DMS53 treated with DMSO at 0.1 percent for 48 hours (cell line): ENCODE data around the gene ZNF77.
"Not testable (repeated sequence)": the region's sequence is repeated elsewhere in the genome, so short reads cannot be mapped to it uniquely, and the experiment has no call there.

ENCODE experiments used
- DNase-seq: peaks from one replicate; lab custom pipeline; 2025; ENCODE audit not compliant: unreplicated experiment; lab: John Stamatoyannopoulos, UW

The ZNF77 gene

GRCh38 chr19:2970201-2970835 lies 25.5 kb upstream of the ZNF77 start:
- no peak for DNase-seq

GRCh38 chr19:2969104-2969504 lies 24.3 kb upstream of the ZNF77 start:
- peak; percentile 67 for DNase-seq

- DNase-seq: no peak
Observed at GRCh38 chr19:2967972-2968371, 23.2 kb upstream of the ZNF77 start.

GRCh38 chr19:2964874-2965273 lies 20.1 kb upstream of the ZNF77 start:
- no peak for DNase-seq

GRCh38 chr19:2963631-2964030 lies 18.9 kb upstream of the ZNF77 start:
- not testable (repeated sequence) for DNase-seq

GRCh38 chr19:2963122-2963521 lies 18.4 kb upstream of the ZNF77 start:
- no peak for DNase-seq

- DNase-seq: peak; percentile 32
Observed at GRCh38 chr19:2962018-2962670, 17.4 kb upstream of the ZNF77 start.

GRCh38 chr19:2960120-2960519 lies 15.3 kb upstream of the ZNF77 start:
- no peak for DNase-seq

GRCh38 chr19:2957160-2957559 lies 12.4 kb upstream of the ZNF77 start:
- DNase-seq: no peak

- peak; percentile 27 for DNase-seq
Observed at GRCh38 chr19:2952953-2953481, 8.2 kb upstream of the ZNF77 start.

GRCh38 chr19:2950286-2951124 lies 5.7 kb upstream of the ZNF77 start:
- DNase-seq: peak; percentile 95

GRCh38 chr19:2949939-2950285 lies 5.1 kb upstream of the ZNF77 start:
- DNase-seq: no peak

GRCh38 chr19:2945575-2946184 lies 909 bp upstream of the ZNF77 start:
- no peak for DNase-seq

- no peak for DNase-seq
Observed at GRCh38 chr19:2944403-2944774, 382 bp downstream of the ZNF77 start.

GRCh38 chr19:2942928-2943640 lies 1.7 kb downstream of the ZNF77 start:
- DNase-seq: no peak

- not testable (repeated sequence) for DNase-seq
Observed at GRCh38 chr19:2935863-2936262, 8.9 kb downstream of the ZNF77 start.

- no peak for DNase-seq
Observed at GRCh38 chr19:2933490-2933910, 11.3 kb downstream of the ZNF77 start.

GRCh38 chr19:2927032-2927430 lies 17.7 kb downstream of the ZNF77 start:
- no peak for DNase-seq

GRCh38 chr19:2926341-2927031 lies 18.3 kb downstream of the ZNF77 start:
- DNase-seq: no peak

GRCh38 chr19:2923510-2923909 lies 21.3 kb downstream of the ZNF77 start:
- DNase-seq: no peak
